HFF-Myc (cell line): ENCODE measurements around the gene PPP1R1C.
"Not testable (repeated sequence)": the region's sequence is repeated elsewhere in the genome, so short reads cannot be mapped to it uniquely, and the experiment has no call there.

Experiments
- DNase-seq: peaks from one replicate; pipeline ENCODE4 v3.0.0-alpha.2; 2011; ENCODE audit warnings: low read depth; ENCODE audit errors: extremely low read depth
- H3K4me3 ChIP-seq: replicated peaks from 2 replicates; pipeline ENCODE4 v1.5.1; 2011; ENCODE audit warnings: low read depth, mild to moderate bottlenecking, control low read depth, low read length
- CTCF ChIP-seq: IDR thresholded peaks from 2 replicates; pipeline ENCODE4 v1.5.1; 2012; ENCODE audit warnings: mild to moderate bottlenecking, low read depth, low read length, control low read depth; ENCODE audit errors: missing control alignments

The PPP1R1C gene

DNA sequence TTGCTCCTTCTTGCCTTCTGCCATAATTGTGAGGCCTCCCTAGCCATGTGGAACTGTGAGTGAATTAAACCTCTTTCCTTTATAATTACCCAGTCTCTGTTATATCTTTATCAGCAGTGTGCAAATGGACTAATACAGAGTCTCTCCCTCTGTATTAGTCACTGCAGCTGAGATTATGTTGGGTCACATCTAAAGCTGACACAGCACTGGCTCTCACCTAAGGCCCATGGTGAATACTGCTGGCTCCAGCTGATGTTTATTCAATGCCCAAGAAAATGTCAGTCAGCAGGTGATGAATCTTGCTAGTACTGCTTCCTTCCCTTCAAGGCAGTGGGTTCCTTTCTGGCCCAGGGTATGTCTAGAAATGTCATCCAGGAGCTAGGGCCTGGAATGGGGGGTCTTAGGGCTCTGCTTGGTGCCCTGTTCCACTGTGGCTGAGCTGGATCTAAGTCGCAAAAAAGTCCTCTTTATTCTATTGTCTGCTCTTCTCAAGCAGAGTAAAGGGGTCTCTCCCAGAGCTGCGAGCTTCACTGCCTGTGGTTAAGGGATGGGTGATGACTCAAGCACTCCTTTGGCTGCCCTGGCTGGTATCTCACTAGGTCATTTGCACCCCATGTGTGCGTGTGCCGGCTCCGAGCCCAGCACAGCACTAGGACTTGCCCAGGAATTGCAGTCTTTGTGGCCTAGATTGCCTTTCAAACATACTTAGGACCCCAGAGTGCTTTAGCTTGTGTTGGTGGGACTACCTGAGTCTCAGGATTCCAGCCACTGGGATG lies 29.9 kb downstream of the PPP1R1C start:
- no peak for DNase-seq
- H3K4me3 ChIP-seq, result no peak overlapping the region
- no peak for TF ChIP-seq CTCF

- H3K4me3 ChIP-seq, result no peak overlapping the region
- DNase-seq, result no peak
- no peak for TF ChIP-seq CTCF
Observed at GRCh38 chr2:182018218-182018617, 32.6 kb downstream of the PPP1R1C start.

DNA sequence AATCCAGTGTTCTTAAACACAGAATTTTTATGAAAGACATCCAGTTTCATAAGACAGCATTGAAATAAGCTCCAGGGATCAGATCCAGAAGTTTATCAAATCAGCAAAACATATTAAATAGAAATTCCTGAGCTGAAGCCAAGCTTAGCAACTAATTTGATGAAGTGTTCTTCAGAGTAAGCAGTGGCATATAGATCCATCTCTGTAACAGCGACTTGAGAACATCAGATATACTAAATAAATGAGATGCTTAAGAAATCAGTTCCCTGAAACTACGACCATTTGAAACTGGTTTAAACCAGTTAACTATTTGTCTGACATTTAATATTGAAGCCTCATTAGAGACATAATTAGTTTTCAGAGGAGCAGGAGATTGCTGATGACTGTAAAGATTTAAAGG lies 34.1 kb downstream of the PPP1R1C start:
- DNase-seq, result no peak
- TF ChIP-seq CTCF, result no peak
- no peak overlapping the region for H3K4me3 ChIP-seq

DNA sequence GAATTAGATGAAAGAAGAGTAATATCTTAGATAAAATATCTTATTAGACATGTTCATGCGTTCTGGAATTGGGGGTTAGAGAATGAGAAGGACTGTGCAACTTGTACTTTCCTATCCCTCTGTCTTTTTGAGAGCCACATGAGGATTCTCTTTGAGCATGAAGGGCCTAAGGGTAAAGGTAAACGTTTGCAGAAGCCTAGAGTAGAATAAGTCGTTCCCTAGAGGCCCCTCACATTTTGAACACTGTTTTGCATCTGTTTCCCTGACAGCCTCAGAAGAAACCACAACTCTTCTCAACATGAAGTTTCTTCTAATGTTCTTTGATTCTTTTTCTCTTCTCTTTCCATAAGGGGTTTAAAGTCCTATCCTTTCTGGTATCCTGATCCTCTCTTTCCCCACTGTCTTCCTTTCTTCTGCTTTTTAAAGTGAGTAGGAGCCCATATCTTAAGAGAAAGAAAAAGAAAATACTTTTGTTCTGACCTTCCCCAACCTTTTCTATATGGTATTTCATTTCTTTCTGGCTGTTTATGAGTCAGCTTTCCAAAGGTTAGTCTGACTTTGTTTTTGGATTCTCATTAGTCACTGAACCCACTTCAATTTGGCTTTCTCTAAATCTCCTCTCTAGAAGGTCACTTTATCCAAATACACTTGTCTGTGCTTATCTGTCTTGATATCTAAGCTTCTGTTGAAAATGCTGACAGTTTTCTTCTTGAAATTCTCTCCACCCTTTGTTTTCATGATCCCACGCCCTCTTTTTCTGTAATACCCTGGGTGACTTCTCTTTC lies 34.8 kb downstream of the PPP1R1C start:
- H3K4me3 ChIP-seq, result no peak overlapping the region
- DNase-seq, result no peak
- TF ChIP-seq CTCF, result no peak

DNA sequence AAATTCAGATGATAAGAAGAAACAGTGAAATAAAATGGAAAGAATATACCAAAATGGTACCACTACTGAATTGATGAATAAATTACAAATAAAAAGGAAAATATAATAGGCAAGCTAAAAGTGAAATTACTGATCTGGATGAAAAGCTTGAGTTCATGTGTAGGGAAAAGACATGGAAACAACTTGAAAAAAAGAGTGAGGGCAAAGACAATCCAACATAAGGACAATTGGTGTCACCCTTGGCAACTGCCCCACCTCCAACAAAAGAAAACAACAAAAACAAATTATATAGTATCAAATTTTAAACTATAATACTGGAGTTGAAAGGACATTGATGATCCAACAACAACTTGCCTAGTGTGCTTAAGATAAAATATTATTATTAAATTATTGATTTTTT lies 37.6 kb downstream of the PPP1R1C start:
- no peak overlapping the region for H3K4me3 ChIP-seq

DNA sequence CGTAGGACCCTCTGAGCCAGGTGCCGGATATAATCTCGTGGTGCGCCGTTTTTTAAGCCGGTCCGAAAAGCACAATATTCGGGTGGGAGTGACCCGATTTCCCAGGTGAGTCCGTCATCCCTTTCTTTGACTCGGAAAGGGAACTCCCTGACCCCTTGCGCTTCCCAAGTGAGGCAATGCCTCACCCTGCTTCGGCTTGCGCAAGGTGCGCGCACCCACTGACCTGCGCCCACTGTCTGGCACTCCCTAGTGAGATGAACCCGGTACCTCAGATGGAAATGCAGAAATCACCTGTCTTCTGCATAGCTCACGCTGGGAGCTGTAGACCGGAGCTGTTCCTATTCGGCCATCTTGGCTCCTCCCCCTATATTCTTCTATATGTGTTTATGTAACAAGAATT lies 45.2 kb downstream of the PPP1R1C start:
- DNase-seq, H3K4me3 ChIP-seq: not testable (repeated sequence)

More for the DNA sequence above, 37.6 kb downstream of the PPP1R1C start:
- no peak for TF ChIP-seq CTCF
- no peak for DNase-seq

DNA sequence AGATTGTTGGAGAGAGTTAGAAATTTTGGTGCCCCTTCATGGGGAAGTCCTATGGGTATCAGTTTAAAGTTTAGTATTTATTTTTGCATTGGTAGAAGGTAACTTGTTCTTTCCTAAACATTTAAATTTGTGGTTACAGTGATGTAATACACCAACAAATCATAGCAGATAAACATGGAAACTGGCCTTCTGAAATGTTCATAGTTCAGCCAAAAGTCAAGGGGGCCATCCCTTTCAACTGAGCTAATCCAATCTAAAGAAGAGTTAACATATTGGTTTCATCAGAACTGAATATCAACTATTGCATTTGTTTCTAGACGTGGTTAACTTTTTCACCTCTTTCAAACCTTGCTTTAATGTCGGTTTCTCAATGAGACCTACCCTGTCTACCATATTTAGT lies 46.3 kb downstream of the PPP1R1C start:
- TF ChIP-seq CTCF, result no peak
- DNase-seq, result no peak
- no peak overlapping the region for H3K4me3 ChIP-seq
